ENCODE data around the gene GSTK1. TPM values are rescaled to one million over a fixed set of nuclear protein-coding genes. Genes with fewer than 3 reads are reported as not detected.

The GSTK1 gene
- total RNA-seq, 2 donors from 2014 or later, result 61.1 to 75.0 TPM

DNA sequence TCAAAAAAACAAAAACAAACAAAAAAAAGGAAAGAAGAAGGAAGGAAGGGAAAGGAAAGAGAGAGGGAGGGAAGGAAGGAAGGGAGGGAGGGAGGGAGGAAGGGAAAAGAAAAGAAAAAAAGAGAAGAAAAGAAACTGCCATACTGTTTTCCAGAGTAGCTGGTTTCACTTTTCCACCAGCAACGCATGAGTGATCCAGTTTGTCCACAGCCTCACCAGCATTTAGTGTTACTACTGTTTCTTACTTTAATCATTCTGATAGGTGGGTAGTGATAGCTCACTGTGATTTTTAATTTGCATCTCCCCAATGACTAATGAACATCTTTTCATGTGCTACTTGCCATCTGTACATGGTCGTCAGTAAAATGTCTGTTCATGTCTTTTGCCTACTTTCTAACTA lies 9.6 kb downstream of the GSTK1 start:
- TF ChIP-seq, protein P1, sequence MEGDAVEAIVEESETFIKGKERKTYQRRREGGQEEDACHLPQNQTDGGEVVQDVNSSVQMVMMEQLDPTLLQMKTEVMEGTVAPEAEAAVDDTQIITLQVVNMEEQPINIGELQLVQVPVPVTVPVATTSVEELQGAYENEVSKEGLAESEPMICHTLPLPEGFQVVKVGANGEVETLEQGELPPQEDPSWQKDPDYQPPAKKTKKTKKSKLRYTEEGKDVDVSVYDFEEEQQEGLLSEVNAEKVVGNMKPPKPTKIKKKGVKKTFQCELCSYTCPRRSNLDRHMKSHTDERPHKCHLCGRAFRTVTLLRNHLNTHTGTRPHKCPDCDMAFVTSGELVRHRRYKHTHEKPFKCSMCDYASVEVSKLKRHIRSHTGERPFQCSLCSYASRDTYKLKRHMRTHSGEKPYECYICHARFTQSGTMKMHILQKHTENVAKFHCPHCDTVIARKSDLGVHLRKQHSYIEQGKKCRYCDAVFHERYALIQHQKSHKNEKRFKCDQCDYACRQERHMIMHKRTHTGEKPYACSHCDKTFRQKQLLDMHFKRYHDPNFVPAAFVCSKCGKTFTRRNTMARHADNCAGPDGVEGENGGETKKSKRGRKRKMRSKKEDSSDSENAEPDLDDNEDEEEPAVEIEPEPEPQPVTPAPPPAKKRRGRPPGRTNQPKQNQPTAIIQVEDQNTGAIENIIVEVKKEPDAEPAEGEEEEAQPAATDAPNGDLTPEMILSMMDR (conservative IDR thresholded peaks at IDR 0.05), result no peak
- Mint-ChIP-seq H3K27me3 (ENCODE audit: insufficient read depth) (peaks cover 4% of the 10 kb centered on the region), H3K27ac (no peak overlapping the region), H3K36me3 (ENCODE audit: low read depth) (peaks cover 11% of the 10 kb centered on the region), H3K9me3 (peaks cover 2% of the 10 kb centered on the region), H3K4me1 (no peaks in the 10 kb centered on the region), H3K4me3 (no peak overlapping the region)
- no peak overlapping the region for H3K9ac ChIP-seq (ENCODE audit: extremely low read depth, low read length, poor library complexity, severe bottlenecking)
- H3K36me3 ChIP-seq (ENCODE audit: control insufficient read depth, insufficient read depth, low read length), result peaks cover 12% of the 10 kb centered on the region
- H3K27me3 ChIP-seq (ENCODE audit: control insufficient read depth, insufficient read depth, low read length, poor library complexity, severe bottlenecking), result no peaks in the 10 kb centered on the region
- no peaks in the 10 kb centered on the region for H3K9me3 ChIP-seq (ENCODE audit: control insufficient read depth, low read length)
- H3K4me1 ChIP-seq (ENCODE audit: control insufficient read depth, insufficient read depth, low read length), result no peaks in the 10 kb centered on the region
- H3K27ac ChIP-seq (ENCODE audit: low read depth, low read length), result no peak overlapping the region
- no peak for DNase-seq
- H3K4me3 ChIP-seq (ENCODE audit: low read length), result no peak overlapping the region
- 100% methylated on average over 2 of the region's 2 CpGs; no CpG with 5 or more reads in 1 of the 2 experiments for whole genome bisulfite sequencing, 2 experiments (ENCODE audit: insufficient coverage in 1 of 2, insufficient read length in 1 of 2)

DNA sequence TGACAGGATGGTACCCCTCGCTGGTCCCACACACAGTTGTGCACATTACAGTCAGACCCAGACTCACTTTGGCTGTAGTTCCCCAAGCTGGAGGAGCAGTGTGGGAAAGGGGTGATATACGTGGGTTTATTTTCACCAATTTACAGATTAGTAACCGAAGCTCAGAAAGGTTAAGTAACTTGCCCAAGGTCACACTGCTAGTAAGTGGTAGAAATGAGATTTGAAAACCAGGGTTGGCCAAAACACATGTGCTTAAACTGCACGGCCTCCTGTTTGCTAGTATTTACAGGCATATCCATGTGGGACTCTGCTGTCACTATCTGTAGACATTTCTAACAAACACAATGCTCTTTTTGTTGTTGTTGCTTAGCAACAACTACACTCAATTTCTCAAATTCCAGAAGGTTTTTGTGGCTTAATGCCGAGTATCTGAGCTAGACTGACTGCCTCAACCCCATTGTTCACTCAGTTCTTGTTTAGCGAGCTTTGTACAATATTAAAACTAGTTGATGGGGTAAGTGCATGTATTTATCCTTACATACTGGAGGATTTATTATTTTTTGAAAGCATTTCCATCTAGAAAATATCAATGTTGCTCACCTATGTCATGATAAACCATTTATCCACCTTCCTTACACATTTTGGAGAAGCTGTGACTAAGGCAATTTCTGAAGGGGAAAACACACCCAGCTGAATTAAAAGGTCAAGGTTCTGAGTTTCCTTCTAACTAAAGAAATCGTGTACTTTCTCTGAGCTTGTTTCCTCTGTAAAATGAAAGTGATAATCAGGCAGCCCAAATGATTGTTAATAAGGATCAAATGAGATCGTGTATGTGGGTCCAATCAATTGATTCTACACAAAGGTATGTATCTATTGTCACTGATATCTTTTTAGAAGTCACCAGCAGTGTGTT lies 16.2 kb downstream of the GSTK1 start:
- H3K27ac ChIP-seq (ENCODE audit: low read depth, low read length), result peak overlapping the region; percentile 82
- DNase-seq, result no peak
- H3K27me3 Mint-ChIP-seq (ENCODE audit: insufficient read depth), result no peaks in the 10 kb centered on the region
- no peak overlapping the region for H3K4me3 Mint-ChIP-seq
- no peaks in the 10 kb centered on the region for H3K36me3 ChIP-seq (ENCODE audit: control insufficient read depth, insufficient read depth, low read length)
- no peak overlapping the region for H3K4me3 ChIP-seq (ENCODE audit: low read length)
- H3K36me3 Mint-ChIP-seq (ENCODE audit: low read depth), result no peaks in the 10 kb centered on the region
- H3K9me3 ChIP-seq (ENCODE audit: control insufficient read depth, low read length), result no peaks in the 10 kb centered on the region
- TF ChIP-seq, protein P1 (conservative IDR thresholded peaks at IDR 0.05), result no peak
- no peak overlapping the region for H3K27ac Mint-ChIP-seq
- H3K4me1 ChIP-seq (ENCODE audit: control insufficient read depth, insufficient read depth, low read length), result no peaks in the 10 kb centered on the region
- 82 to 84% methylated on average over 4 to 8 of the region's 8 CpGs for WGBS, 2 experiments (ENCODE audit: insufficient coverage in 1 of 2, insufficient read length in 1 of 2)
- no peaks in the 10 kb centered on the region for H3K27me3 ChIP-seq (ENCODE audit: control insufficient read depth, insufficient read depth, low read length, poor library complexity, severe bottlenecking)
- no peaks in the 10 kb centered on the region for H3K9me3 Mint-ChIP-seq
- H3K9ac ChIP-seq (ENCODE audit: extremely low read depth, low read length, poor library complexity, severe bottlenecking), result no peak overlapping the region
- peaks cover 12% of the 10 kb centered on the region for H3K4me1 Mint-ChIP-seq

DNA sequence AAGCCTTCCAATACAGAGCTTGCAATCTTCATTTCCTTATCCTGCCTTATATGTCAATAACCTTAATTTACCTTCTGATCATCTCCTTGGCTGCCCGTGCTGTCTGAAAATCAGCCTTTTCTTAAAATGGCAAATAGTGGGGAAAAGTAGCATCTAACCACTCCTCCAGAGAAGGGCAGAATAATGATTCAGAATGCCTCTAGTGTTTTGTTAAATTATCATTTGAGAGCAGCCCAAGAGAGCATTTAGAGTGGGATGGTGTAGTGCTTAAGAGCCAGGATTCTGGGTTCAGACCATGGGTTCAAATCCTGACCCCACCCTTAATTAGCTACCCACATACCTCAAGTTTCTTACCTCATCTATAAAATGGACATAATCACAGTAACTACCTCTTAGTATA lies 16.9 kb downstream of the GSTK1 start:
- TF ChIP-seq, protein P1 (conservative IDR thresholded peaks at IDR 0.05), result no peak
- WGBS, 2 experiments (ENCODE audit: insufficient coverage in 1 of 2, insufficient read length in 1 of 2), result 100% methylated on average over 1 of the region's 1 CpG; no CpG with 5 or more reads in 1 of the 2 experiments
- Histone ChIP-seq H3K27me3 (ENCODE audit: control insufficient read depth, insufficient read depth, low read length, poor library complexity, severe bottlenecking) (no peaks in the 10 kb centered on the region), H3K4me1 (ENCODE audit: control insufficient read depth, insufficient read depth, low read length) (no peaks in the 10 kb centered on the region), H3K9me3 (ENCODE audit: control insufficient read depth, low read length) (no peaks in the 10 kb centered on the region), H3K27ac (ENCODE audit: low read depth, low read length) (peak overlapping the region; percentile 78), H3K36me3 (ENCODE audit: control insufficient read depth, insufficient read depth, low read length) (no peaks in the 10 kb centered on the region), H3K4me3 (ENCODE audit: low read length) (no peak overlapping the region), H3K9ac (ENCODE audit: extremely low read depth, low read length, poor library complexity, severe bottlenecking) (no peak overlapping the region)
- Mint-ChIP-seq H3K27ac (no peak overlapping the region), H3K4me1 (peaks cover 19% of the 10 kb centered on the region), H3K27me3 (ENCODE audit: insufficient read depth) (peaks cover 2% of the 10 kb centered on the region), H3K4me3 (no peak overlapping the region), H3K9me3 (no peaks in the 10 kb centered on the region), H3K36me3 (ENCODE audit: low read depth) (no peaks in the 10 kb centered on the region)
- no peak for DNase-seq

Data from endodermal cell (in vitro differentiated cells).